ENCODE data around the gene ANKRD11. TPM values are rescaled to one million over a fixed set of nuclear protein-coding genes. Genes with fewer than 3 reads are reported as not detected.

ANKRD11 gene
- total and polyA plus RNA-seq, 2 donors (not counting 3 experiments of a cell fraction or from before 2014, with no cell fraction given) = 55.8 to 191 TPM

DNA sequence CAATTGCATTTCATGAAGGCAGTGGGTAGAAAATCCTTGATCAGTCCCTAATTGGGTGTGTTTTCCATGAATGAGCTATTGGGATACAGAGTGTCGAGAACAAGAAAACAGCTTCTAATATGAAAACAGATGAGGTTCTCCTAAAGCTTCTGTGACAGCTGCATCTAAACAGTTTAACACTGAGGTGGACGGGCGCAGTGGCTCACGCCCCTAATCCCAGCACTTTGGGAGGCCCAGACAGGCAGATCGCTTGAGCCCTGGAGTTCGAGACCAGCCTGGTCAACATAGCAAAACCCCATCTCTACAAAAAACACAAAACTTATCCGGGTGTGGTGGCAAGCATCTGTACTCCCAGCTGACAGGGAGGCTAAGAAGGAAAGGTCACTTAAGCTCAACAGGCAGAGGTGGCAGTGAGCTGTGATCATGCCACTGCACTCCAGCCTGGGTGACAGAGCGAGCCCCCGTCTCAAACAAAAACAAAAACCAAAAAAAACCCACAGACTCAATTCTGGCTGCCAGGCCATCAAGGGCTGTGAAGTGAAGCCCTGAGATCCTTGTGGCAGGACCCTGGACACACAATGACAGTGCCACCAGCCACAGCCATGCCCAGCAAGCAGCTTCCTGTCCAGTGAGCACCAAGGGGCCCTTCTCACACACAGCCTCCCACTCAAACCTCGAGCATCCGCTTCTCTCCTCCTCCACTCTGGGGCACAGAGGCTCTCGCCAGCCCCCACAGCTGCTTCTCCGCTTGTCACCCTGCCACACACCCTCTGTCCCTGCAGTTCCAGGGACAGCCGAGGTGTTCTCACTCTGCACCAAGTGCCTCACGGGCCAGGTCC is 44.0 kb downstream of the ANKRD11 start:
- Histone ChIP-seq H3K4me1 (ENCODE audit: control insufficient read depth, extremely low read depth, insufficient read depth, low read length) (peaks cover 37% of the 10 kb centered on the region), H3K36me3 (ENCODE audit: control insufficient read depth in 2 of 2, extremely low read depth in 1 of 2, insufficient read depth in 2 of 2, low read length in 2 of 2) (no peaks in the 10 kb centered on the region), H2AFZ (ENCODE audit: low read depth, low read length) (no peak overlapping the region), H3K4me3 (replicated peaks in 1 of 3; ENCODE audit: insufficient read depth in 1 of 3, low read depth in 1 of 3, low read length in 3 of 3) (no peak overlapping the region), H3K9me1 (replicated peaks; ENCODE audit: control insufficient read depth, extremely low read depth, insufficient read depth, low read length) (no peaks in the 10 kb centered on the region), H3K9ac (replicated peaks; ENCODE audit: extremely low read depth, insufficient read depth, low read length) (no peak overlapping the region), H3K27ac (ENCODE audit: insufficient read depth, low read depth, low read length) (no peak overlapping the region), H3K27me3 (ENCODE audit: control insufficient read depth in 2 of 2, insufficient read depth in 2 of 2, low read length in 2 of 2) (no peaks in the 10 kb centered on the region), H3K4me2 (ENCODE audit: insufficient read depth, low read length) (no peak overlapping the region), H4K20me1 (replicated peaks; ENCODE audit: control insufficient read depth, extremely low read depth, insufficient read depth, low read length) (no peaks in the 10 kb centered on the region), H3K9me3 (replicated peaks; ENCODE audit: control insufficient read depth, insufficient read depth, low read length) (no peaks in the 10 kb centered on the region), H3K79me2 (ENCODE audit: control insufficient read depth, insufficient read depth, low read length) (peaks cover 99% of the 10 kb centered on the region)
- POLR2A ChIA-PET = interaction anchor here (0.6 kb wide), 2 partner anchors 9 to 58 kb away, joined by 3 read pairs; no protein-coding TSS in a partner anchor
- no TSS peak for BruUV-seq (replicated peaks)
- no peak for TF ChIP-seq GATA2 (IDR thresholded peaks at IDR 0.05; ENCODE audit: insufficient read depth, insufficient read length, low read depth, low read length)
- no peak for TF ChIP-seq FOS (IDR thresholded peaks at IDR 0.05; ENCODE audit: borderline replicate concordance, insufficient read depth, low read length)
- no peak for TF ChIP-seq POLR2A (IDR thresholded peaks at IDR 0.05; ENCODE audit: low read depth, low read length)
- TF ChIP-seq, protein P1, sequence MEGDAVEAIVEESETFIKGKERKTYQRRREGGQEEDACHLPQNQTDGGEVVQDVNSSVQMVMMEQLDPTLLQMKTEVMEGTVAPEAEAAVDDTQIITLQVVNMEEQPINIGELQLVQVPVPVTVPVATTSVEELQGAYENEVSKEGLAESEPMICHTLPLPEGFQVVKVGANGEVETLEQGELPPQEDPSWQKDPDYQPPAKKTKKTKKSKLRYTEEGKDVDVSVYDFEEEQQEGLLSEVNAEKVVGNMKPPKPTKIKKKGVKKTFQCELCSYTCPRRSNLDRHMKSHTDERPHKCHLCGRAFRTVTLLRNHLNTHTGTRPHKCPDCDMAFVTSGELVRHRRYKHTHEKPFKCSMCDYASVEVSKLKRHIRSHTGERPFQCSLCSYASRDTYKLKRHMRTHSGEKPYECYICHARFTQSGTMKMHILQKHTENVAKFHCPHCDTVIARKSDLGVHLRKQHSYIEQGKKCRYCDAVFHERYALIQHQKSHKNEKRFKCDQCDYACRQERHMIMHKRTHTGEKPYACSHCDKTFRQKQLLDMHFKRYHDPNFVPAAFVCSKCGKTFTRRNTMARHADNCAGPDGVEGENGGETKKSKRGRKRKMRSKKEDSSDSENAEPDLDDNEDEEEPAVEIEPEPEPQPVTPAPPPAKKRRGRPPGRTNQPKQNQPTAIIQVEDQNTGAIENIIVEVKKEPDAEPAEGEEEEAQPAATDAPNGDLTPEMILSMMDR (IDR thresholded peaks at IDR 0.05; ENCODE audit: extremely low read depth in 1 of 2, insufficient read depth in 1 of 2, low read depth in 1 of 2, low read length in 2 of 2) = no peak
- TF ChIP-seq JUN (IDR thresholded peaks at IDR 0.05; ENCODE audit: borderline replicate concordance, insufficient read depth, insufficient read length, low read depth) = no peak
- TF ChIP-seq MAX (IDR thresholded peaks at IDR 0.05; ENCODE audit: insufficient read depth, insufficient read length) = no peak
- no peak for TF ChIP-seq EZH2 (IDR thresholded peaks at IDR 0.05; ENCODE audit: borderline replicate concordance, low read depth, low read length, severe bottlenecking)
- TF ChIP-seq MYC (IDR thresholded peaks at IDR 0.05; ENCODE audit: low read depth, low read length) = no peak
- no peak for TF ChIP-seq POLR2AphosphoS5 (IDR thresholded peaks at IDR 0.05; ENCODE audit: insufficient read depth, low read depth, low read length)
- intact Hi-C loops (cut with micrococcal nuclease) (no loop called here), dilution Hi-C loops (cut with MboI; ENCODE audit: extremely low pct_ligation_motif_present, low sequenced_read_pairs) (no loop called here)
- CTCF ChIA-PET = interaction anchor here (0.5 to 2.1 kb wide), 3 partner anchors 11 to 20 kb away, joined by 3 to 7 read pairs (median 4); no protein-coding TSS in a partner anchor
- no peak for DNase-seq (ENCODE audit: low read depth, low spot score)
- FAIRE-seq = no peak
